OCI-LY3 (cell line): ENCODE data around the gene FAR1.

ENCODE experiments used
- H2AFZ ChIP-seq: fragments of 200-600, 300-600 bp; shearing (Covaris generic); 2 replicates; pipeline ENCODE4 v1.6.0; 2014; ENCODE audit warnings: antibody characterized with exemption, low read depth, low read length
- H3K27ac ChIP-seq: fragments of 200-600, 300-600 bp; sonication (generic); 2 replicates; pipeline ENCODE4 v1.5.1; 2014; ENCODE audit warnings: mild to moderate bottlenecking, low read length, moderate library complexity, mixed read lengths
- H3K27me3 ChIP-seq: fragments of 200-600, 300-600 bp; sonication (generic); 2 replicates; pipeline ENCODE4 v1.6.1; 2014; ENCODE audit warnings: low read depth, low read length, mixed read lengths
- H3K36me3 ChIP-seq: fragments of 200-600, 300-600 bp; sonication (generic); replicated peaks from 2 replicates; pipeline ENCODE3; 2014; ENCODE audit warnings: low read depth, low read length, mixed read lengths
- H3K4me1 ChIP-seq: fragments of 300-600, 200-600 bp; sonication (generic); 2 replicates; pipeline ENCODE4 v1.6.1; 2014; ENCODE audit warnings: low read length, mixed read lengths
- H3K4me2 ChIP-seq: fragments of 200-600, 300-600 bp; sonication (generic); 2 replicates; pipeline ENCODE4 v1.6.1; 2014; ENCODE audit warnings: low read length, mixed read lengths
- H3K4me3 ChIP-seq: fragments of 300-600, 200-600 bp; sonication (generic); 2 replicates; pipeline ENCODE4 v1.5.1; 2014; ENCODE audit warnings: antibody characterized with exemption, mild to moderate bottlenecking, low read length, moderate library complexity
- H3K79me2 ChIP-seq: fragments of 300-600, 200-600 bp; shearing (Covaris generic); 2 replicates; pipeline ENCODE4 v1.6.1; 2014; ENCODE audit warnings: mild to moderate bottlenecking, low read length, mixed read lengths
- H3K9ac ChIP-seq: fragments of 300-600, 200-600 bp; shearing (Covaris generic); 2 replicates; pipeline ENCODE4 v1.6.0; 2014; ENCODE audit warnings: mild to moderate bottlenecking, low read length, moderate library complexity
- H3K9me3 ChIP-seq: fragments of 200-600, 300-600 bp; shearing (Covaris generic); 2 replicates; pipeline ENCODE4 v1.6.1; 2014; ENCODE audit warnings: low read length, mixed read lengths; ENCODE audit not compliant: insufficient read depth
- H4K20me1 ChIP-seq: fragments of 200-600, 300-600 bp; sonication (generic); 2 replicates; pipeline ENCODE4 v1.6.1; 2016; ENCODE audit warnings: low read length, mixed read lengths; ENCODE audit not compliant: insufficient read depth
- CTCF ChIP-seq: fragments of 200-600, 300-600 bp; sonication (generic); IDR thresholded peaks from 2 replicates; pipeline ENCODE4 v1.5.1; 2014; ENCODE audit warnings: antibody characterized with exemption, low read length, low read depth
- EZH2phosphoT487 ChIP-seq: fragments of 200-600 bp; shearing (Covaris generic); IDR thresholded peaks from 2 replicates; pipeline ENCODE4 v1.6.1; 2018; ENCODE audit warnings: antibody characterized with exemption, mixed run types, low read depth

The FAR1 gene

GRCh38 chr11:13667245-13667644 lies 1.2 kb upstream of the FAR1 start:
- Histone ChIP-seq H3K79me2 (peaks cover 38% of the 10 kb centered on the region), H2AFZ (peak overlapping the region; percentile 98), H3K27me3 (no peaks in the 10 kb centered on the region), H3K9me3 (no peaks in the 10 kb centered on the region), H3K4me3 (peak overlapping the region; percentile 91), H3K27ac (no peak overlapping the region), H3K4me1 (peaks cover 26% of the 10 kb centered on the region), H3K4me2 (peak overlapping the region; percentile 99), H3K36me3 (peaks cover 9% of the 10 kb centered on the region), H3K9ac (peak overlapping the region; percentile 93), H4K20me1 (peaks cover 29% of the 10 kb centered on the region)
- TF ChIP-seq EZH2phosphoT487 (no peak), CTCF (no peak)

GRCh38 chr11:13667795-13668101 lies 720 bp upstream of the FAR1 start:
- Histone ChIP-seq H3K4me1 (peaks cover 31% of the 10 kb centered on the region), H3K27ac (peak overlapping the region; percentile 51), H3K79me2 (peaks cover 43% of the 10 kb centered on the region), H3K9ac (peak overlapping the region; percentile 93), H3K4me2 (peak overlapping the region; percentile 99), H2AFZ (peak overlapping the region; percentile 98), H3K9me3 (no peaks in the 10 kb centered on the region), H3K27me3 (no peaks in the 10 kb centered on the region), H3K36me3 (peaks cover 9% of the 10 kb centered on the region), H4K20me1 (peaks cover 34% of the 10 kb centered on the region), H3K4me3 (peak overlapping the region; percentile 91)
- TF ChIP-seq EZH2phosphoT487: no peak
- TF ChIP-seq CTCF: no peak

GRCh38 chr11:13668957-13669521 lies 571 bp downstream of the FAR1 start:
- Histone ChIP-seq H3K4me3 (peak overlapping the region; percentile 91), H2AFZ (no peak overlapping the region), H3K79me2 (peaks cover 55% of the 10 kb centered on the region), H3K9ac (peak overlapping the region; percentile 84), H3K36me3 (peaks cover 13% of the 10 kb centered on the region), H3K27me3 (no peaks in the 10 kb centered on the region), H3K9me3 (no peaks in the 10 kb centered on the region), H3K27ac (peak overlapping the region; percentile 64), H3K4me1 (peaks cover 37% of the 10 kb centered on the region), H4K20me1 (peaks cover 40% of the 10 kb centered on the region), H3K4me2 (peak overlapping the region; percentile 90)
- TF ChIP-seq EZH2phosphoT487 (no peak), CTCF (no peak)

- no peaks in the 10 kb centered on the region for H3K9me3 ChIP-seq
- H4K20me1 ChIP-seq: peaks cover 45% of the 10 kb centered on the region
- peak overlapping the region; percentile 90 for H3K4me2 ChIP-seq
- H2AFZ ChIP-seq: no peak overlapping the region
- H3K4me1 ChIP-seq: peaks cover 37% of the 10 kb centered on the region
- H3K9ac ChIP-seq: peak overlapping the region; percentile 84
- no peaks in the 10 kb centered on the region for H3K27me3 ChIP-seq
- peak overlapping the region; percentile 64 for H3K27ac ChIP-seq
- peak overlapping the region; percentile 91 for H3K4me3 ChIP-seq
- TF ChIP-seq CTCF: no peak
- no peak for TF ChIP-seq EZH2phosphoT487
- peaks cover 63% of the 10 kb centered on the region for H3K79me2 ChIP-seq
- H3K36me3 ChIP-seq: peaks cover 13% of the 10 kb centered on the region
Measured at GRCh38 chr11:13669544-13670488, 1.3 kb downstream of the FAR1 start.
